GM10266 (cell line): Measurements from ENCODE around the gene ARHGEF7.

Source experiments
- DNase-seq: peaks from one replicate; pipeline ENCODE4 v3.0.0; 2012; ENCODE audit errors: extremely low spot score
- TF ChIP-seq, protein P1 (sequence below): IDR thresholded peaks from 2 replicates; pipeline ENCODE4 v1.5.1; 2012; ENCODE audit warnings: mild to moderate bottlenecking, low read depth; ENCODE audit not compliant: control insufficient read depth, insufficient read depth; ENCODE audit errors: missing control alignments

The ARHGEF7 gene

DNA sequence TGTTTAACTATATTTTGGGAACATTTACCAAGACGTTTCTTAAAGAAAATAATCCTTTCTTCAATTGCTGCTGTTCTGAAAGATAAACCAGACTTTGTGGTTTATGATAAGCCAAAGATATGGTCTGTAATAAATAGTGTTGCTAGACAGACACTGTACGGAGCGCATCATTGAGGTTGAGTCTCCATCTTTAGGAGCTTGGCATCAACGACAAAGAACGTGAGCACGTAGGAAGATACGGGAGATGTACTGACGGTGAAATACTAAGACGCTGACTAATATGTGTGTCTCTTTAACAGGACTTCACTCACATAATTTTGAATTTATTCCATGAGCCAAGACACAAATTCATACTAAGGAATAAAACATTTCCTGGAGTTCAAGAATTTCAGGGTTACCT, 221.6 kb downstream of the ARHGEF7 start:
- DNase-seq = no peak
- TF ChIP-seq, protein P1, sequence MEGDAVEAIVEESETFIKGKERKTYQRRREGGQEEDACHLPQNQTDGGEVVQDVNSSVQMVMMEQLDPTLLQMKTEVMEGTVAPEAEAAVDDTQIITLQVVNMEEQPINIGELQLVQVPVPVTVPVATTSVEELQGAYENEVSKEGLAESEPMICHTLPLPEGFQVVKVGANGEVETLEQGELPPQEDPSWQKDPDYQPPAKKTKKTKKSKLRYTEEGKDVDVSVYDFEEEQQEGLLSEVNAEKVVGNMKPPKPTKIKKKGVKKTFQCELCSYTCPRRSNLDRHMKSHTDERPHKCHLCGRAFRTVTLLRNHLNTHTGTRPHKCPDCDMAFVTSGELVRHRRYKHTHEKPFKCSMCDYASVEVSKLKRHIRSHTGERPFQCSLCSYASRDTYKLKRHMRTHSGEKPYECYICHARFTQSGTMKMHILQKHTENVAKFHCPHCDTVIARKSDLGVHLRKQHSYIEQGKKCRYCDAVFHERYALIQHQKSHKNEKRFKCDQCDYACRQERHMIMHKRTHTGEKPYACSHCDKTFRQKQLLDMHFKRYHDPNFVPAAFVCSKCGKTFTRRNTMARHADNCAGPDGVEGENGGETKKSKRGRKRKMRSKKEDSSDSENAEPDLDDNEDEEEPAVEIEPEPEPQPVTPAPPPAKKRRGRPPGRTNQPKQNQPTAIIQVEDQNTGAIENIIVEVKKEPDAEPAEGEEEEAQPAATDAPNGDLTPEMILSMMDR = no peak

DNA sequence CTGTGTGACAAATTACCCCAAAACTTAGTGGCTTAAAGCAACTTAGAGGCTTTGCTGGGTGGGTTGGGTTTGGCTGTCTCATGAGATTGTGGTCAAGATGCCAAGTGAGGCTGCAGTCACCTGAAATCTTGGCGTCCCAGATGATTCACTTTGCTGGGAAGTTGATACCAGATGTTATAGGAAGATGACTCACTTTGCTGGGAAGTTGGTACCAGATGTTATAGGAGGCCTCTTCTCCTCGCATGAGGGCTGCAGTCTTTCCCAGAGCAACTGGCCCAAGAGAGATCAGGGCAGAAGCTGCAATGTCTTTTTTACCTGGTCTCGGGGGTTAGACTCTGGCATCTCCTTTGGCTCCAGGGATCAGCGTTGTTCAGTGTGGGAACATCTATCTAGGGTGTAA, 222.1 kb downstream of the ARHGEF7 start:
- TF ChIP-seq, protein P1 = no peak
- DNase-seq = no peak

DNA sequence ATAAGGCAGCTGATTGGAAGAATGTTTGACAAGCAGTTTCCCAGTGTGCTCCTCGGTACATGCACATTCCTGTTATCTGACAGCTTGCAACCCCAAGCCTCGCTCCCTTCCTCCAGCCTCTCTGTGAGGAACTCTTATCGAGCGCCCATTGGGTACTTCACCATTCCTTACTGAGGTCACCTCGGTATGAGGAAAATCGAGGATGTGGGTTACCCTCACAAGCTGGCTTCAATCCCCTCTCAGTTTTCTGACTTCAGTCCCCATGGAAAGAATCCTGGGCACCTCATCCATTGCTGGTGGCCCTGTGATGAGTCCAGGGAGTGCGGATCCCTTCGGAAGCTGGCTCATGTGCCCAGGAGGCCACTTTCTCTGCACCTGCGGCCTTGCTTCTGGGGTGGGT, 222.6 kb downstream of the ARHGEF7 start:
- no peak for DNase-seq
- TF ChIP-seq, protein P1 = no peak

DNA sequence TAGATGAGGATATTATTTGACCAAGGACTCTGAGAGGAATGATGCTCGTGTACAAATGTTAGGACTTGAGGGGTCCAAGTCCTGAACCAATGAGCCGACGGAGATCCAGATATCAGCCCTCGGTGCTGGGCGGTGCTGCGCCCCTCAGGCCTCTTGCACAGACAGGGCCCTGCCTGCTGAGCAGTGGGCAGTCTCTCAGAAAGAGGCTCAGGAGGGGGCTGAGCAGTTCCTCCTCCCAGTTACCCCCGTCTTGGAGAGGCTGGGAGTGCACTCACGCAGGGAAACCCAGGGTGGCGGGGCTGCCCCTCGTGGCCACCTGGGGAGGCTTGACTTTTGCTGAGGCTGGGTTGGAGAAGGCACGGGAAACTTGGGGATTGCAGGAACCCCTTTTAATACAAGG, 223.7 kb downstream of the ARHGEF7 start:
- DNase-seq = no peak
- TF ChIP-seq, protein P1 = no peak

DNA sequence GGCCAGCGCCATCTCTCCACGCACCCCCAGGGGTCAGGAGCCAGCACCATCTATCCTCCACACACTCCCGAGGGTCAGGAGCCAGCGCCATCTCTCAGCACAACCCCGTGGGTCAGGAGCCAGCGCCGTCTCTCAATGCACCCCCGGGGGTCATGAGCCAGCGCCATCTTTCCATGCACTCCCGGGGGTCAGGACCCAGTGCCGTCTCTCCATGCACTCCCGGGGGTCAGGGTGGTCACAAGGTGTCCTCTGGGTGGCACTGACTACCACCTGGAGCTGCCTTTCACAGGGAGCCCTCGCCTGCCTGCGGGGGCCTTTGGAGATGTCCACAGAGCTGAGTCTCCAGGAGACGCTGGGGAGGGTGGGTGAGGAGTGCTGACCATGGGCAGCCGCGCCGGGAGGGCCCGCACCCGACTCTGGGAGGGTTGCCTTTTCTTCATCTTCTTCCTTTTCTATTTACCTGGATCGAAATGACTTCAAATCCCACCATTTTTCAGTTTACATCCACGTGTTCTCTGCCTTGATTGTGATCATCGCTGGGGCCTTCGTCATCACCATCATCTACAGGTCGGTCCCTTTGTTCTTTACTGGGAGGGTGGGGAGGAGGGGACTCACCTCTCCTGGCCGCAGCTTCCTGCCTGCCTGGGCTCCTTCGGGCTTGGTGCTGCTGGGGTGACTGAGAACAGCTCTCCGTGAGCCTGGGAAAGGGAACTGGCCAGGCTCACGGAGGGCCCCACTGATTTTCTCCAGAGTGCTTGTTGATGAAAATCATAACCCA, 224.4 kb downstream of the ARHGEF7 start:
- TF ChIP-seq, protein P1 = no peak
- no peak for DNase-seq

DNA sequence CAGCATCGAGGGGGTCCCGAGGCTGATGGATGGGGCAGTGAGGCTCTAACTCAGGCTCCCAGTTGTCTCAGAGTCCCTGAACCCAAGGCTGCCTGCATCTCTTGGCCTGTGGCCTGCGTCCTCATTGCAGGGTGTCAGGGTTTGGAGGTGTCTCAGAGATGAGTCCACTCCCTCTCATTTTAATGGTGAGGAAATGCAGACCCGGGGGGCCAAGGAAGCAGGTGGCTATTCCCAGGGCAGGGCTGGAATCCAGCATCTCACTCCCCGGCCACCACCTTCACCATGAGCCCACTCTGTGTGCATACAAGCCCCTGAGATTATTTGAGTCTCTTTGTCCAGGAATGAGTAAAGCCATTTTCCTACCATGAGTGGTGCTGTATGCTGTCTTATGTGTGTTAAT, 226.8 kb downstream of the ARHGEF7 start:
- TF ChIP-seq, protein P1 = no peak

DNA sequence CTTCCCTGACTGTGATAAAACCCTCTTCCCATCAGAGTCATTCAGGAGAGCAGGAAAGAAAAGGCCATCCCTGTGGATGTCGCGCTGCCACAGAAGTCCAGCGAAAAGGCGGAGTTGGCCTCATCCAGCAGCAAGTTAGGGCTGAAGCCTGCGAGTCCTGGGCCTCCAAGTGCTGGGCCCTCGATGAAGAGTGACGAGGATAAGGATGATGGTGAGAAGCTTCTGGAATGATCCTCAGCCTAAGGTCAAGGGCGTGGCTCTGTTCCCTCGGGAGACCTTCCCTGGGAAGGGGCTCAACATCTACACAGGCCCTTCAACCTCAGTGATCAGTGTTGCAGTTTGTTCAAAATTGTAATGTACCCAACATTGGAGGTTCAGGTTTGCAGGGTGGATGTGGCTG, 227.6 kb downstream of the ARHGEF7 start:
- TF ChIP-seq, protein P1 = no peak
- no peak for DNase-seq

More for the DNA sequence above, 226.8 kb downstream of the ARHGEF7 start:
- DNase-seq = no peak
